Left lung (tissue), 10 donors: ENCODE data around the gene TMEM120A. TPM values are rescaled to one million over a fixed set of nuclear protein-coding genes. Genes with fewer than 3 reads are reported as not detected.

Experiments used
- ATAC-seq: fragments of 200-7000 bp; cut with Tn5 transposase; one replicate; pipeline ENCODE4 v1.9.1; 2020; ENCODE audit warnings: moderate library complexity
- DNase-seq, 4 donors: peaks; one replicate each; pipeline ENCODE4 v3.0.0-alpha.2; 2013 to 2020
- H3K27ac ChIP-seq, 2 donors: fragments of 200-600 bp; sonication (generic) in 1 of 2; one replicate each; pipeline versions ENCODE4 v1.5.0 to v1.8.0; 2020 to 2021
- H3K27me3 ChIP-seq, 2 donors: fragments of 200-600 bp; sonication (generic) in 1 of 2; one replicate each; pipeline versions ENCODE4 v1.5.0 to v1.8.0; 2020 to 2021
- H3K36me3 ChIP-seq, 2 donors: fragments of 200-600 bp; sonication (generic) in 1 of 2; one replicate each; pipeline versions ENCODE4 v1.5.0 to v1.8.0; 2020 to 2021
- H3K4me1 ChIP-seq, 2 donors: fragments of 200-600 bp; one replicate each; pipeline ENCODE4 v1.8.0; 2021
- H3K4me3 ChIP-seq, 2 donors: fragments of 200-600 bp; sonication (generic) in 1 of 2; one replicate each; pipeline versions ENCODE4 v1.5.0 to v1.8.0; 2020 to 2021; ENCODE audit warnings: mild to moderate bottlenecking in 1 of 2
- H3K9me3 ChIP-seq, 2 donors: fragments of 200-600 bp; sonication (generic) in 1 of 2; one replicate each; pipeline versions ENCODE4 v1.5.0 to v1.8.0; 2020 to 2021
- CTCF ChIP-seq, 2 donors: fragments of 200-600 bp; sonication (generic) in 1 of 2; IDR thresholded peaks; one replicate each; pipeline versions ENCODE4 v1.5.0 to v1.8.0; 2021; ENCODE audit warnings: antibody characterized with exemption in 2 of 2
- intact Hi-C, 2 donors: fragments of 100-400 bp; cut with DNase I; formaldehyde crosslinking; loops; one replicate each; pipeline versions ENCODE4 v1.11.2 to v1.14.2; 2022
- polyA plus RNA-seq, 6 donors: library from polyadenylated mRNA; unstranded; fragments of 120-200 nt; gene quantifications; one replicate each; pipeline ENCODE4 v1.2.1, GENCODE V29; 2013; ENCODE audit not compliant: insufficient read length in 6 of 6
- total RNA-seq, 2 donors: library from RNA; stranded (reverse); fragmentation: NEBNext Ultra II Directional; extraction: Animal tissue kit (Norgen Biotek cat#: 25700); gene quantifications; one replicate each; pipeline ENCODE4 v1.2.1, GENCODE V29; 2021
- donor health status: DM: no; HTN: yes; CAD: no.
- donor health status: DM: no; HTN: no; CAD: no.

TMEM120A gene
- total and polyA plus RNA-seq, 8 donors = 32.3 to 50.4 (median 38.4) TPM

DNA sequence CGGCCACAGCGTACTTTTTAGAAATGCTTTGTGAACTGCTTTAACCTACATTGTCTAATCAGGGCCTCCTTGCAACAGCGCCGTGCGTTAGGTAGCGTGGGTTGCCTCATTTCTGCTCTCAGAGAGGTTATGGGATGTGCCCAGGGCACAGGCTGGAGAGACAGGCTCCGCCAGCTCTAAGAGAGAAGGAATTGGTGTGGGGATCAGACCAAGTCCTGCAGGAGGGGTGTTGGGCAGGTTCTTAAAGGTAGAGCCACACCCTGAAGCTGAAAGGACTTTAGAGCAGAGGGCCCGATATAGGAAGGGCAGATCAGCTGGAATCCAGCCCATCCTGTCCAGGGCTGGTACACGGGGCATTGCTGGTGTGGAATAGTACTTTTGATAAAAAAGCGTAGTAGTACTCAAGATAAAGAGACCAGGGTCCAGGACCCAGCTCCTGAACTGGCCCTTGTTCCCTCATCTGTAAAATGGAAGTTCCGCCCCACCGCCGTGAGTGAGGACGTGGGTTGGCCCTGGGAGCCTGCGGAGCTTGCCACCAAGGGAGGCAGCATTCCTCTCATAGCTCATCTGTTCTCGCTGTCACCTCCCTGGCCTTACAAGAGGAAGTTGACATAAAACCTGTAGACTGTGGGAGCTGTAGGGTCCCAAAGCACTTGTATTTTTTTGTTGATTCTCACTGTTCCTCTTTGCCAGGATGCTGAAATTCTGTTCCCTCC is 37.2 kb downstream of the TMEM120A start:
- TF ChIP-seq CTCF (IDR thresholded peaks at IDR 0.05) = no peak
- Histone ChIP-seq H3K4me3 (no peak overlapping the region), H3K36me3 (peaks cover 0 to 77% of the 10 kb centered on the region in 2 donors), H3K4me1 (peaks cover 0 to 46% of the 10 kb centered on the region in 2 donors), H3K27ac (peak overlapping the region; percentile 70 to 74), H3K27me3 (no peaks in the 10 kb centered on the region), H3K9me3 (no peaks in the 10 kb centered on the region)
- peak in 2 of 4 donors; percentile 79 for DNase-seq
- ATAC-seq = peak; percentile 92
- intact Hi-C loops = no loop called here

DNA sequence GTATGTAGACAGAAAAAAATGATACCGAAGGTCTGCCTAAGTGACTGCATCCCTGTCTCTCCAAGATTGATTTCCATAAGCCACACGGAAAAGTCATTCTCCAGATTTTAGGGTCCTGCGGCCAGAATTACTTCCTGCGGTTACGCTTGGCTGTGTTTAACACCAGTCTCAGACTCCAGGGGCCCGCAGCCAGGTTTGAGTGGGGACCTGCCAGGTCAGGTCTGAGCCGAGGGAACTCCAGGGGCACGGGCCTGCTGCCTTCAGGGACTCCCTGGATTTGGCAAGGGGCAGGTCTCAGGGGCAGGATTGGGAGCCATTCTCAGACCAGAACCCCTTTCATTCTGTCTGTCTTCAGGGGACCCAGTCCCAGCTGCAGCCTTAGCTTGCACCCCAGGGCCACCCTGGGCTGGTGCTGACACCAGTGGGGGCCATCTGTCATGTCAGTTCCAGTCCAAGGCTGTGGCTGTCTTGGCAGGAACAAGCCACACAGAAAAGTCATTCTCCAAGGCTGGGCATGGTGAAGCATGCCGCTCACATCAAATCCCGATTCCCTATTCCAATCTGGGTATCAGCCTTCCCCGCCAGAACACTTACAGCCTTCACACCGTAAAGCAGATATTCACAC is 39.0 kb downstream of the TMEM120A start:
- TF ChIP-seq CTCF (IDR thresholded peaks at IDR 0.05) = no peak
- Histone ChIP-seq H3K4me3 (no peak overlapping the region), H3K36me3 (peaks cover 0 to 62% of the 10 kb centered on the region in 2 donors), H3K27me3 (no peaks in the 10 kb centered on the region), H3K4me1 (peaks cover 2 to 59% of the 10 kb centered on the region in 2 donors), H3K9me3 (no peaks in the 10 kb centered on the region), H3K27ac (peak overlapping the region in 1 of 2 donors; percentile 23)
- intact Hi-C loops = no loop called here
- DNase-seq (peak in 1 of 4 donors; percentile 72), ATAC-seq (no peak)

DNA sequence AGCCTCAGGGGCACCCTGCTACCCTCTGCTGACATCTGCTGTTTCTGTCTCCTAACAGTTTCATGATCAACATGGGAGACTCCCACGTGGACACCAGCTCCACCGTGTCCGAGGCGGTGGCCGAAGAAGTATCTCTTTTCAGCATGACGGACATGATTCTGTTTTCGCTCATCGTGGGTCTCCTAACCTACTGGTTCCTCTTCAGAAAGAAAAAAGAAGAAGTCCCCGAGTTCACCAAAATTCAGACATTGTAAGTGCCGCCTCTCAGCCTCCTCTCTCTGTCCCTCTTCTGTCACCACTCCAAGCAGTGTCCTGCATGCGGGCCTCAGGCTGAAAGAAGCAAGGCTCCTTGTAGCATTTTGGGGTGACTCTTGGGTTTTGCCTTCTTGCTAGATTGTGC is 40.5 kb downstream of the TMEM120A start:
- Histone ChIP-seq H3K4me3 (no peak overlapping the region), H3K27ac (peak overlapping the region in 1 of 2 donors; percentile 91), H3K4me1 (peaks cover 2 to 75% of the 10 kb centered on the region in 2 donors), H3K36me3 (peaks cover 0 to 47% of the 10 kb centered on the region in 2 donors), H3K27me3 (no peaks in the 10 kb centered on the region), H3K9me3 (no peaks in the 10 kb centered on the region)
- DNase-seq (peak in 1 of 4 donors; percentile 78), ATAC-seq (no peak)
- no peak for TF ChIP-seq CTCF (IDR thresholded peaks at IDR 0.05)
- intact Hi-C loops = no loop called here

- H3K4me1 ChIP-seq = peaks cover 2 to 80% of the 10 kb centered on the region in 2 donors
- ATAC-seq (no peak), DNase-seq (peak in 1 of 4 donors; percentile 79)
- no peaks in the 10 kb centered on the region for H3K9me3 ChIP-seq
- H3K36me3 ChIP-seq = peaks cover 0 to 44% of the 10 kb centered on the region in 2 donors
- no peaks in the 10 kb centered on the region for H3K27me3 ChIP-seq
- H3K4me3 ChIP-seq = no peak overlapping the region
- TF ChIP-seq CTCF (IDR thresholded peaks at IDR 0.05) = no peak
- peak overlapping the region in 1 of 2 donors; percentile 91 for H3K27ac ChIP-seq
- intact Hi-C loops = no loop called here
Measured at GRCh38 chr7:75953431-75953830, 41.0 kb downstream of the TMEM120A start.

- H3K27ac ChIP-seq = peak overlapping the region; percentile 53 to 87
- intact Hi-C loops = no loop called here
- peaks cover 2 to 83% of the 10 kb centered on the region in 2 donors for H3K4me1 ChIP-seq
- peak in 2 of 4 donors; percentile 58 to 85 for DNase-seq
- peaks cover 0 to 34% of the 10 kb centered on the region in 2 donors for H3K36me3 ChIP-seq
- no peaks in the 10 kb centered on the region for H3K9me3 ChIP-seq
- no peaks in the 10 kb centered on the region for H3K27me3 ChIP-seq
- no peak overlapping the region for H3K4me3 ChIP-seq
- no peak for TF ChIP-seq CTCF (IDR thresholded peaks at IDR 0.05)
- ATAC-seq = peak; percentile 53
Measured at GRCh38 chr7:75951506-75951905, 42.9 kb downstream of the TMEM120A start.
